Eye (tissue), 1 donor: ENCODE data around the gene GAPDH.
"Not testable (repeated sequence)": the region's sequence is repeated elsewhere in the genome, so short reads cannot be mapped to it uniquely, and the experiment has no call there.

ENCODE experiments used
- DNase-seq: peaks from one replicate; pipeline ENCODE4 v3.0.0-alpha.2; 2015

The GAPDH gene

DNA sequence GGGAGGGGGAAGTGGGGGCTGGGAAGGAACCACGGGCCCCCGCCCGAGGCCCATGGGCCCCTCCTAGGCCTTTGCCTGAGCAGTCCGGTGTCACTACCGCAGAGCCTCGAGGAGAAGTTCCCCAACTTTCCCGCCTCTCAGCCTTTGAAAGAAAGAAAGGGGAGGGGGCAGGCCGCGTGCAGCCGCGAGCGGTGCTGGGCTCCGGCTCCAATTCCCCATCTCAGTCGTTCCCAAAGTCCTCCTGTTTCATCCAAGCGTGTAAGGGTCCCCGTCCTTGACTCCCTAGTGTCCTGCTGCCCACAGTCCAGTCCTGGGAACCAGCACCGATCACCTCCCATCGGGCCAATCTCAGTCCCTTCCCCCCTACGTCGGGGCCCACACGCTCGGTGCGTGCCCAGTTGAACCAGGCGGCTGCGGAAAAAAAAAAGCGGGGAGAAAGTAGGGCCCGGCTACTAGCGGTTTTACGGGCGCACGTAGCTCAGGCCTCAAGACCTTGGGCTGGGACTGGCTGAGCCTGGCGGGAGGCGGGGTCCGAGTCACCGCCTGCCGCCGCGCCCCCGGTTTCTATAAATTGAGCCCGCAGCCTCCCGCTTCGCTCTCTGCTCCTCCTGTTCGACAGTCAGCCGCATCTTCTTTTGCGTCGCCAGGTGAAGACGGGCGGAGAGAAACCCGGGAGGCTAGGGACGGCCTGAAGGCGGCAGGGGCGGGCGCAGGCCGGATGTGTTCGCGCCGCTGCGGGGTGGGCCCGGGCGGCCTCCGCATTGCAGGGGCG, at the start of gene GAPDH:
GAPDH (plus strand) TSS at position 595 of the 772 bp plus-strand sequence. CDS start 316 bp downstream, outside the sequence.
- peak; percentile 99 for DNase-seq

- no peak for DNase-seq
Observed at GRCh38 chr12:6488240-6488639, 46.1 kb upstream of the GAPDH start.

DNA sequence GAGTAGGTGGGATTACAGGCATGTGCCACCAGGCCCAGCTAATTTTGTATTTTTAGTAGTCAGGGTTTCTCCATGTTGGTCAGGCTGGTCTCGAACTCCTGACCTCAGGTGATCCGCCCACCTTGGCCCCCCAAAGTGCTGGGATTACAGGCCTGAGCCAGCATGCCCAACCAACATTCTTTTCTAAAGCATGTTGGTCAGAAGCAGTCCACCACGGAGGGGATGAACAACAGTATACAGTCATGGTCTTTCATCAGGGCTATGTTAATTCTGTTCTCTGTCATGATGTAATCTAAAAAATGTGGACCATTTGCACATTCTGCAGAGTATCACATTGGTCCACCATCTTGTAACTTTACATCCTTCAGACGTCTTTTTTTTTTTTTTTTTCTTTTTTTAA, 44.9 kb upstream of the GAPDH start:
- no peak for DNase-seq

DNA sequence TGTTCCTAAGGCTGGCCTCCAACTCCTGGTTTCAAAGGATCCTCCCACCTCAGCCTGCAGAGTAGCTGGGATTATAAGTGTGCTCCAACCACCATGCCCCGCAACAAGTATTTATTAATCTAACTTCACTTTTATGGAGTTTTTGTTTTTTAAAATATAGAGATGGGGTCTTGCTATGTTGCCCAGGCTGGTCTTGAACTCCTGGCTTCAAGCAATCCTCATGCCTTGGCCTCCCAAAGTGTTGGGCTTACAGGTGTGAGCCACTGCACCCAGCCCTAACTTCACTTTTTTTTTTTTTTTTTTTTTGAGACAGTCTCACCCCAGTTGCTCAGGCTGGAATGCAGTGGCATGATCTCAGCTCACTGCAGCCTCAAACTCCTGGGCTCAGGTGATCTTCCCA, 43.6 kb upstream of the GAPDH start:
- DNase-seq = not testable (repeated sequence)

GRCh38 chr12:6492838-6493496, 41.4 kb upstream of the GAPDH start, which contains the start of gene MRPL51:
Gene MRPL51, minus strand, starts transcription at chr12:6493262. Its CDS starts 126 bp downstream, at chr12:6493136.
- DNase-seq = peak; percentile 96

DNA sequence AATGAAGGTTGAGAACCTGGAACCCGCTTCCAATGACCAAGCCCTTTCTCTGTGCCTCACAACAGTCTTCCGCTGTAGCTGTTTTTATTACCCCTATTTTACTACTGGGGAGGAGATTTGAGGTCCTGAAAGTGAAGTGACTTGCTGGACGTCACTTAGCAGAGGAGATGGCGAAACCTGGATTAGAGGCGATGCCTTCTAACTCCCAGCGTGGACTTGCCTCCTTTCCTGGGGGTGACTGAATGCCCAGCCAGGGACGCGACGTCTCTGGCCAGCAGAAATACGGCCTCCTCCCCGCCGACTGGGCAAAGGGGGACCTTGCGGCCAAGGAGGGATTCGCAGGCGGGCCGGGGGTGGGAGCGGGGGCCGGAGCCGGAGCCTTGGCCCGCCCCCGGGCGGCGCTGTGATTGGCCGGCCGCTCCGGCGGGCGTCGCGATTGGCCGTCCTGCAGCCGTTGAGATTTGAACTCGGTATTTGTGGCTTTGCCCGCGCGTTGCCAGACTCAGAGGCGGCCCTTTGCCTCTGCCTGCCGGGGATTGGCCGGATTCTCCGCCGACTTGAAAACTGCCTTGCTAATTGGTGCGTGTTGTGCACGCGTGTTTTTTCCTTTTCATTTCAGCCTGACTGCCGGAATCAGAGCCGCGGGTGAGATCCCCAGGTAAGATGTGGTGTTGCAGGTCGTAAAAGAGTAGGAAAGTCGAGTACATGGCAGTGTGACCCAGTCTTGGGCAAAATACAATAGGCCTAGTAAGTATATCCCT, 40.6 kb upstream of the GAPDH start, which contains the start of gene NCAPD2:
NCAPD2 (plus strand) TSS at position 606 of the 761 bp plus-strand sequence. CDS start 997 bp downstream, outside the sequence.
- peak; percentile 97 for DNase-seq

DNA sequence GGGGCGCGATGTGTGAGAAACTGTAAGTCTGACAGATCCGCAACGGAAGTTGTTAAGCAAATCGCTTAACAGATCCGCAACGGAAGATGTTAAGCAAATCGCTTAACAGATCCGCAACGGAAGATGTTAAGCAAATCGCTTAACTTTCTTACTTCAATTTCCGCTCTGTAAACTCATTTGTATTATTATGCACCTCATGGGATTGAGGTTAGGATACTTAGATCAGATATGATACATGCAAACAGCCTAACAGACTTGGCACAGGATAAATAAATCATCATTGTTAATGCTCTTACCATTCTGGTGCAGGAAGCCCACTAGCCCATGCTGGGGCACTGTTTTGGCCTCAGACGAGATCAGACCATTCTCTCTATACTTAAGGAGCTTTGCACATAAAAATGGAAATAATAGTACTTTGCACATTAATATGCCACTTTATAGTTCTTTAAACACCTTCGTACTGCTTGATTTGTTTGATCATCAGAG, 40.0 kb upstream of the GAPDH start:
- peak; percentile 38 for DNase-seq

DNA sequence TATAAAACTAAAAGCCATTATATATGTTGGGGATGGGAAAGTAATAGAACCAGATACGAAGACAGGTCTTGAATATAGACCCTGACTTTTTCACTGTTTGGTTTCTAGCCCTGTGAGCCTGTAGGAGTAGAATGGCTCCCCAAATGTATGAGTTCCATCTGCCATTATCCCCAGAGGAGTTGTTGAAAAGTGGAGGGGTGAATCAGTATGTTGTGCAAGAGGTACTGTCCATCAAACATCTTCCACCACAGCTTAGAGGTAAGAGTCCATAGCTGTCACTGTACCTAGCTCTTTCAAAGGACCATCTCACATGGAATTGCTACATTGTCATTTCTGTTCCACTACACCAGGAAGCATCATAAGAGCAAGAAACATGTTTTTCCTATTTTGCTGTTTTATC, 39.3 kb upstream of the GAPDH start:
- no peak for DNase-seq

DNA sequence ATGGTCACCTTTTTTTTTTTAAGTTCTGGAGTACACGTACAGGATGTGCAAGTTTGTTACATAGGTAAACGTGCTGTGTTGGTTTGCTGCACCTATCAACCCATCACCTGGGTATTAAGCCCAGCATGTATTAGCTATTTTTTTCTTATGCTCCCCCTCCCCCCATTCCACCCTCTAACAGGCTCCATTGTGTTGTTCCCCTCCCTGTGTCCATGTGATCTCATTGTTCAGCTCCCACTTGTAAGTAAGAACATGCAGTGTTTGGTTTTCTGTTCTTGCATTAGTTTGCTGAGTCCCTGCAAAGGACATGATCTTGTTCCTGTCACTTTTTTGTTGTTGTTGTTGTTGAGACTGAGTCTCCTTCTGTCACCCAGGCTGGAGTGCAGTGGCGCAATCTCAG, 37.0 kb upstream of the GAPDH start:
- not testable (repeated sequence) for DNase-seq

- DNase-seq = no peak
Observed at GRCh38 chr12:6500466-6500865, 33.9 kb upstream of the GAPDH start.

GRCh38 chr12:6507102-6507998, 27.0 kb upstream of the GAPDH start:
- DNase-seq = no peak

GRCh38 chr12:6508087-6508486, 26.2 kb upstream of the GAPDH start:
- DNase-seq = no peak

GRCh38 chr12:6520186-6520585, 14.1 kb upstream of the GAPDH start:
- no peak for DNase-seq

DNA sequence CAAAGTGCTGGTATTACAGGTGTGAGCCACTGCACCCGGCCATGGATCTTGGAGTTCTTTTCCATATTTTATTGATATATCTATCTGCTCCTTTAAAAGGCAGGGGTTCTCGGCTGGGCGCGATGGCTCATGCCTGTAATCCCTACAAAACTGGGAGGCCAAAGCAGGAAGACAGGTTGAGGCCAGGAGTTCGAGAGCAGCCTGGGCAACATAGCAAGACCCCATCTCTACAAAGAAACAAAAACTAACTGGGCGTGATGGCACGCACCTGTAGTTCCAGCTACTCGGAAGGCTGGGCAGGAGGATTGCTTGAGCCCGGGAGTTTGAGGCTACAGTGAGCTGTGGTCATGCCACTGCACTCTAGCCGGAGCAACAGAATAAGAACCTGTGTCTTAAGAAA, 12.1 kb upstream of the GAPDH start:
- DNase-seq = no peak

GRCh38 chr12:6523708-6524107, 10.6 kb upstream of the GAPDH start:
- DNase-seq = no peak

DNA sequence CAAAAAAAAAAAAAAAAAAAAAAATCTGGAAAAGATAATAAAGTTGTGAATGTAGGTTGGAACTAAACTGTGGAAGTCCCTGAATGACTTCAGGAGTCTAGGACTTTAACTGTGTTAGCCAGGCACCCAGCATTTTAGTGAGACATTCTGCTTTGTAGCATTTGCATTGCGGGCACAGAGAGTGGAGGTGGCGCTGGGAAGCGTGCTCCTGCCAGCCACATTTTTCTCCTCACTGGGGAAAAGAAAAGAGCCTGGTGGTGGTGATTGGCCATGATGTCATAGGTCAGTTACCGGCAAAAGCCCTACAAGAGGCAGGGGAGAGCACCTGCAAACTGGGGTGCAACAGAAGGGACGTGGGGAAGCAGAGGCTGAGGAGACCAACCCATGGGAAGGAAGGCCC, 9.7 kb upstream of the GAPDH start:
- no peak for DNase-seq

DNA sequence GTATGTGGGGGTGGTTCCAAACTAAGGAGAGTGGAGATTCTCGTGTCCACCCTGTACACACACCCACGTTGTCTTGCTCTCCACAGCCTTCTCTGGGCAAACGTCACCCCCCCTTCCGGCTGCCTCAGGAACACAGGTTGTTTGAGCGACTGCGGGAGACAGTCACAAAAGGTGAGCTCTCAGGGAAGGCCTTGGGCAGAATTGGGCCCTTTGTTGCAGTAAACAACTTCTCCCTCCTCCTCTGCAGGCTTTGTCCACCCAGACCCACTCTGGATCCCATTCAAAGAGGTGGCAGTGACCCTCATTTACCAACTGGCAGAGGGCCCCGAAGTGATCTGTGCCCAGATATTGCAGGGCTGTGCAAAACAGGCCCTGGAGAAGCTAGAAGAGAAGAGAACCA, 8.1 kb upstream of the GAPDH start:
- no peak for DNase-seq

DNA sequence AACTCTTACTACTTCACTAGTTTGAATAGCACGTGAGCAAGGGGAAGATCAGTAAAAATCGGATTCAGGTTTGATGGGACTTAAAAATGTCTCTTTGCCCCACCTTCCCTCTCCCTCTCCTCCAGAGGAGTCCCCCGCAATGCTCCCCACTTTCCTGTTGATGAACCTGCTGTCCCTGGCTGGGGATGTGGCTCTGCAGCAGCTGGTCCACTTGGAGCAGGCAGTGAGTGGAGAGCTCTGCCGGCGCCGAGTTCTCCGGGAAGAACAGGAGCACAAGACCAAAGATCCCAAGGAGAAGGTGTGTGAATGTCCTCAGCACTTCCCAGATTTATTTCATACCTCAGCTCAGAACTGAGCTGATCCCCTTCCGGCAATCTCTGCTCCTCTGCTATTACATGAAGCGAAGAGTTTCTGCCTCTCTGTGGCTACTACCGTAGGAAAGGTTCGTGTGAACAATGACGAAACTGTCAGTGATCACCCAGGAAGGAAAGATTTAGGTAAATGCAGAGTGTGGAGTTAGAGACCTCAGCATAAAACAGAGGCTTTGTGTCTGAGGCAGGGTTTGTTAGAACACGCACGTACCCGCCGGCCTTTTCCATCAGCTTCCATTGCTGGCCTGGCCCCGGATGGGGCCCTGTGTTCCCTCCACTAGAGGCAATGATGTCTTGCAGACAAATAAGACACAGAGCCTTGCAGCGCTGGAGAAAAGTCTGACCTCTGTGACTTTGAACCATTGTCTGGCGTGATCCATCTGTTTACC, 7.4 kb upstream of the GAPDH start:
- DNase-seq = peak; percentile 24

GRCh38 chr12:6527711-6528110, 6.6 kb upstream of the GAPDH start:
- no peak for DNase-seq

GRCh38 chr12:6528539-6529235, 5.6 kb upstream of the GAPDH start:
- no peak for DNase-seq

DNA sequence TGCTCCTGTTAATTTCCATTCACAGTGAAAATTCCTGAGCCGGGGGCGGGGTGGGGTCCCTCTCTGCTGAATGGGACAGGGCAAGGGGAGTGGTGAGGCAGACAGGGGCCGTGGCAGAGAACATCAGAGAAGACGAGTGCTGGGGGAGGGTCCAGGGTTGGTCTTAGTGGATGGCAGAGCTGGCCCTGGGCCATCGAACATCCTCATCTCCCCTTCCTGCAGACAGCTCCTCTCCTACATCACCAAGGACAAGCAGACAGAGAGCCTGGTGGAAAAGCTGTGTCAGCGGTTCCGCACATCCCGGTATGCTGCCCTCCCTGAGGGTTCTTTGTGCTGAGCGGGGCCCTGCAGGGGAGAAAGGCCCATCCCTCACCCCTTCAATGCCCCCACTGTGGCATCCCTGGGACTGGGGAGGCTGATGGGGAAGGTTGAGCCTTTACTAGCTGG, 5.0 kb upstream of the GAPDH start:
- DNase-seq = peak; percentile 46
